Measurements from ENCODE around the gene SERPINB12. TPM values are rescaled to one million over a fixed set of nuclear protein-coding genes. Genes with fewer than 3 reads are reported as not detected.

Gene SERPINB12
- not detected for total RNA-seq

GRCh38 chr18:63542069-63542468 is at the start of gene SERPINB12:
SERPINB12 (plus strand) TSS chr18:63542369; CDS start chr18:63556160, 13,791 bp downstream.
- Histone ChIP-seq H3K36me3 (replicated peaks in 1 of 2; ENCODE audit: insufficient read depth in 1 of 2, low read depth in 2 of 2) (no peaks in the 10 kb centered on the region), H3K27ac (no peak within 1 kb of the TSS), H3K4me1 (no peaks in the 10 kb centered on the region), H3K9me3 (no peaks in the 10 kb centered on the region), H3K27me3 (no peaks in the 10 kb centered on the region), H3K4me3 (no peak within 1 kb of the TSS)
- intact Hi-C loops (cut with DNase I) = no loop called here
- WGBS, 2 donors = 59 to 62% methylated on average over 1 of the region's 1 CpG
- DNase-seq (no peak), ATAC-seq (no peak)
- TF ChIP-seq POLR2A (IDR thresholded peaks at IDR 0.05) (no peak), CTCF (IDR thresholded peaks at IDR 0.05) (no peak)

GRCh38 chr18:63492851-63493250 is 49.3 kb upstream of the SERPINB12 start:
- ATAC-seq = no peak
- DNase-seq = no peak
- 73 to 81% methylated on average over 3 of the region's 3 CpGs for WGBS, 2 donors
- Histone ChIP-seq H3K4me3 (no peak overlapping the region), H3K27me3 (no peaks in the 10 kb centered on the region), H3K4me1 (no peaks in the 10 kb centered on the region), H3K27ac (no peak overlapping the region), H3K9me3 (no peaks in the 10 kb centered on the region), H3K36me3 (replicated peaks in 1 of 2; ENCODE audit: insufficient read depth in 1 of 2, low read depth in 2 of 2) (no peaks in the 10 kb centered on the region)
- TF ChIP-seq POLR2A (IDR thresholded peaks at IDR 0.05) = no peak
- no peak for TF ChIP-seq CTCF (IDR thresholded peaks at IDR 0.05)
- intact Hi-C loops (cut with DNase I) = no loop called here

- no peak for DNase-seq
- Histone ChIP-seq H3K27ac (no peak overlapping the region), H3K4me1 (no peaks in the 10 kb centered on the region), H3K36me3 (replicated peaks in 1 of 2; ENCODE audit: insufficient read depth in 1 of 2, low read depth in 2 of 2) (no peaks in the 10 kb centered on the region), H3K9me3 (no peaks in the 10 kb centered on the region), H3K27me3 (no peaks in the 10 kb centered on the region), H3K4me3 (no peak overlapping the region)
- intact Hi-C loops (cut with DNase I) = no loop called here
- TF ChIP-seq CTCF (IDR thresholded peaks at IDR 0.05) = no peak
- ATAC-seq = no peak
- WGBS, 2 donors = 72 to 80% methylated on average over 2 of the region's 2 CpGs
Measured at GRCh38 chr18:63495675-63496074, 46.5 kb upstream of the SERPINB12 start.

- DNase-seq (peak in 2 of 4 donors; percentile 6 to 9), ATAC-seq (no peak)
- TF ChIP-seq CTCF (IDR thresholded peaks at IDR 0.05) = peak in 6 of 7 experiments; percentile 13 to 37 (median 28)
- no peak for TF ChIP-seq POLR2A (IDR thresholded peaks at IDR 0.05)
- Histone ChIP-seq H3K9me3 (no peaks in the 10 kb centered on the region), H3K36me3 (replicated peaks in 1 of 2; ENCODE audit: insufficient read depth in 1 of 2, low read depth in 2 of 2) (no peaks in the 10 kb centered on the region), H3K27me3 (no peaks in the 10 kb centered on the region), H3K4me3 (no peak overlapping the region), H3K4me1 (no peaks in the 10 kb centered on the region), H3K27ac (no peak overlapping the region)
- WGBS, 2 donors = 26 to 27% methylated on average over 2 of the region's 2 CpGs
- intact Hi-C loops (cut with DNase I) = no loop called here
Measured at GRCh38 chr18:63505566-63506335, 36.4 kb upstream of the SERPINB12 start.

GRCh38 chr18:63506336-63506646 is 35.9 kb upstream of the SERPINB12 start:
- WGBS, 2 donors = 60 to 64% methylated on average over 3 of the region's 3 CpGs
- H3K36me3 ChIP-seq (replicated peaks in 1 of 2; ENCODE audit: insufficient read depth in 1 of 2, low read depth in 2 of 2) = no peaks in the 10 kb centered on the region
- no peaks in the 10 kb centered on the region for H3K4me1 ChIP-seq
- H3K4me3 ChIP-seq = no peak overlapping the region
- H3K9me3 ChIP-seq = no peaks in the 10 kb centered on the region
- DNase-seq = no peak
- intact Hi-C loops (cut with DNase I) = no loop called here
- no peak overlapping the region for H3K27ac ChIP-seq
- TF ChIP-seq CTCF (IDR thresholded peaks at IDR 0.05) (peak in 1 of 7 experiments; percentile 5), POLR2A (IDR thresholded peaks at IDR 0.05) (no peak)
- ATAC-seq = no peak
- H3K27me3 ChIP-seq = no peaks in the 10 kb centered on the region

Measured in body of pancreas (tissue), 4 donors.